GM10248 (cell line): ENCODE measurements around the gene ZNF423.

Experiments used
- CTCF ChIA-PET: fragments of 300-600 bp; sonication (Branson Sonifier 250); formaldehyde crosslinking; extraction: SDS; loops from one replicate; lab custom pipeline; 2021; ENCODE audit warnings: antibody characterized with exemption; lab: Yijun Ruan, JAX
- POLR2A ChIA-PET: fragments of 350-650 bp; sonication (Branson Sonifier 250); formaldehyde crosslinking; extraction: SDS; loops from one replicate; lab custom pipeline; 2020; ENCODE audit warnings: antibody characterized with exemption; lab: Yijun Ruan, JAX
- DNase-seq: peaks from one replicate; pipeline ENCODE4 v3.0.0; 2012; ENCODE audit errors: extremely low spot score
- CTCF ChIP-seq: IDR thresholded peaks from 2 replicates; pipeline ENCODE4 v1.5.1; 2012; ENCODE audit warnings: mild to moderate bottlenecking, low read depth; ENCODE audit errors: extremely low read depth, missing control alignments, control extremely low read depth

The ZNF423 gene

GRCh38 chr16:49855280-49855821, 561 bp downstream of the ZNF423 start:
- ChIA-PET POLR2A (no interaction called here), CTCF (no interaction called here)
- TF ChIP-seq CTCF, result no peak
- peak; percentile 70 for DNase-seq

GRCh38 chr16:49854796-49855203, 1.1 kb downstream of the ZNF423 start:
- CTCF ChIA-PET, result no interaction called here
- DNase-seq, result no peak

GRCh38 chr16:49854188-49854795, 1.6 kb downstream of the ZNF423 start:
- TF ChIP-seq CTCF, result no peak
- DNase-seq, result no peak
- POLR2A ChIA-PET, result no interaction called here
- CTCF ChIA-PET, result no interaction called here

More at GRCh38 chr16:49854796-49855203, 1.1 kb downstream of the ZNF423 start:
- TF ChIP-seq CTCF, result no peak
- POLR2A ChIA-PET, result no interaction called here

- ChIA-PET POLR2A (no interaction called here), CTCF (no interaction called here)
- no peak for DNase-seq
- TF ChIP-seq CTCF, result no peak
These were observed 3.6 kb downstream of the ZNF423 start for GRCh38 chr16:49852279-49852678.

- DNase-seq, result no peak
- CTCF ChIA-PET, result no interaction called here
- POLR2A ChIA-PET, result no interaction called here
These were observed 4.5 kb downstream of the ZNF423 start for GRCh38 chr16:49851468-49851787.

GRCh38 chr16:49850558-49851467, 5.1 kb downstream of the ZNF423 start:
- TF ChIP-seq CTCF, result no peak
- no peak for DNase-seq
- ChIA-PET CTCF (no interaction called here), POLR2A (no interaction called here)

More at GRCh38 chr16:49851468-49851787, 4.5 kb downstream of the ZNF423 start:
- no peak for TF ChIP-seq CTCF
